22Rv1 (cell line): ENCODE results near the gene SLC1A2.

Experiments used
- H3K27ac ChIP-seq: fragments of 450-650 bp; 2 replicates; pipeline ENCODE4 v1.5.1; 2017
- ZFX ChIP-seq: fragments of 450-650 bp; IDR thresholded peaks from 2 replicates; pipeline ENCODE4 v1.6.1; 2017; ENCODE audit warnings: antibody characterized with exemption, borderline replicate concordance
- TF ChIP-seq, protein P1 (sequence below): fragments of 450-650 bp; IDR thresholded peaks from 2 replicates; pipeline ENCODE4 v1.5.1; 2017; ENCODE audit warnings: mild to moderate bottlenecking

SLC1A2 gene

DNA sequence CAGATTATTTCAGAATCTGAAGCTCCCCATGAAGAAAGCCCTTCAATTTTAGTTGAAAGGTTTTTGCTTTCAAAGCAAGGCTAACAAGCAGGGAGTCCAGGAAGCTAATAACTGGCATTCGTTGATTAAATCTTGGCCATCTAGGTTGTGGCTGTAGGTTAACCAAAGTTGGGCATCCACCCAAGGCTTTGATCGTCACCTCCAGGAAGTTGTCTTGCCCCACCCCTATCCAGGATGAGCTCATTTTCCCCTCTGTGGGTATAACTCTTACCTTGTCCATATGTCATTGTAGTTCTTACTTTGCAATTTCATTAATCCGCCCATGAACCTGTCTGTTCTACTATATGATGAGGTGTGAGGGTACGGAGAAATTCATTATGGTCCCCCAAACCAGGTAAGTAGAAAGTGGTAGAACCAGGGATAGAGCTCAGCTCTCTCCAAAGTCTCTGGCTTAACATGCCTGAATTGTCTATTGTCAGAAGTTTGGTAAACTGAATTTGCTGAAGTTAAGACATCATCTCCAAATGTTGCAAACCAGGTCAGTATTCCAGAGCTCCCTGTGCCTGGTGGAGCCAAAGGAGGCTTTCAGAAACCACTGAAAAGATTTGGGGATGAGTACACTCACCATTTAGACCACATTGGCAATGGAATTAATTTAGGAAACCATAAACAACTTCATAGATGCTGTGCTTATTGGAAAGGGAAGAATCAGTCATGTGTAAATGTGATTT lies 183.3 kb downstream of the SLC1A2 start:
- TF ChIP-seq, protein P1, sequence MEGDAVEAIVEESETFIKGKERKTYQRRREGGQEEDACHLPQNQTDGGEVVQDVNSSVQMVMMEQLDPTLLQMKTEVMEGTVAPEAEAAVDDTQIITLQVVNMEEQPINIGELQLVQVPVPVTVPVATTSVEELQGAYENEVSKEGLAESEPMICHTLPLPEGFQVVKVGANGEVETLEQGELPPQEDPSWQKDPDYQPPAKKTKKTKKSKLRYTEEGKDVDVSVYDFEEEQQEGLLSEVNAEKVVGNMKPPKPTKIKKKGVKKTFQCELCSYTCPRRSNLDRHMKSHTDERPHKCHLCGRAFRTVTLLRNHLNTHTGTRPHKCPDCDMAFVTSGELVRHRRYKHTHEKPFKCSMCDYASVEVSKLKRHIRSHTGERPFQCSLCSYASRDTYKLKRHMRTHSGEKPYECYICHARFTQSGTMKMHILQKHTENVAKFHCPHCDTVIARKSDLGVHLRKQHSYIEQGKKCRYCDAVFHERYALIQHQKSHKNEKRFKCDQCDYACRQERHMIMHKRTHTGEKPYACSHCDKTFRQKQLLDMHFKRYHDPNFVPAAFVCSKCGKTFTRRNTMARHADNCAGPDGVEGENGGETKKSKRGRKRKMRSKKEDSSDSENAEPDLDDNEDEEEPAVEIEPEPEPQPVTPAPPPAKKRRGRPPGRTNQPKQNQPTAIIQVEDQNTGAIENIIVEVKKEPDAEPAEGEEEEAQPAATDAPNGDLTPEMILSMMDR = no peak
- no peak for TF ChIP-seq ZFX
- no peak overlapping the region for H3K27ac ChIP-seq

DNA sequence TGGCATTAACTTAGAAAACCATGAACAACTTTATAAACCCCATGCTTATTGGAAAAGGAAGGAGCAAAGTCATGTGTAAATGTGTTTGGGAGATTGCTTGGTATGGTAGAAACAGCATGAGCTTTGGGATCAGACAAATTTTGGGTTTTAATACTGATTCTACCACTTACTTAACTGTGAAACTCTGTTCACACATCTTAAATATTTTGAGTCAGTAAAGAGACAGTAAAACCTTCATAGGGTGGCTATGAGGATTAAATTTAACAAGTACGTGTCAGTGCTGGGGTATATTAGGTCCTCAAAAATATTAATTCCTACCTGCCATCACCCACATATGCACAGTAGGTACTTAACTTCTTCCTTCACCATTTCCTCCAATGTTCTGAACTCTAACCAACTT lies 183.9 kb downstream of the SLC1A2 start:
- TF ChIP-seq ZFX = no peak
- TF ChIP-seq, protein P1 = no peak
- H3K27ac ChIP-seq = no peak overlapping the region

DNA sequence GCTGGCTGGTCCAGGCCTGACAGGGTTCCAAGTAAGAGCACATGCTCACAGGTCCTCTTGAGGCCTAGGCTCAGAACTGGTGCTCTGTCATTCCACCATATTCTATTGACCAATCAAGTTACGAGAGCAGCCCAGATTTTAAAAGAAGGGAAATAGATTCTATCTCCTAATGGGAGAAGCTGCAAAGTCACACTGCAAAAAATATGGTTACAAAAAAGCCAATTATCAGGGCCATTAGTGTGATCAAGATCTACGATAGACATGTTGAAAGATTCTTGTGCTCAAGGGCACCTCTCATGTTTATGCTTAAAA lies 184.2 kb downstream of the SLC1A2 start:
- TF ChIP-seq ZFX = no peak
- TF ChIP-seq, protein P1 = no peak
- H3K27ac ChIP-seq = no peak overlapping the region

DNA sequence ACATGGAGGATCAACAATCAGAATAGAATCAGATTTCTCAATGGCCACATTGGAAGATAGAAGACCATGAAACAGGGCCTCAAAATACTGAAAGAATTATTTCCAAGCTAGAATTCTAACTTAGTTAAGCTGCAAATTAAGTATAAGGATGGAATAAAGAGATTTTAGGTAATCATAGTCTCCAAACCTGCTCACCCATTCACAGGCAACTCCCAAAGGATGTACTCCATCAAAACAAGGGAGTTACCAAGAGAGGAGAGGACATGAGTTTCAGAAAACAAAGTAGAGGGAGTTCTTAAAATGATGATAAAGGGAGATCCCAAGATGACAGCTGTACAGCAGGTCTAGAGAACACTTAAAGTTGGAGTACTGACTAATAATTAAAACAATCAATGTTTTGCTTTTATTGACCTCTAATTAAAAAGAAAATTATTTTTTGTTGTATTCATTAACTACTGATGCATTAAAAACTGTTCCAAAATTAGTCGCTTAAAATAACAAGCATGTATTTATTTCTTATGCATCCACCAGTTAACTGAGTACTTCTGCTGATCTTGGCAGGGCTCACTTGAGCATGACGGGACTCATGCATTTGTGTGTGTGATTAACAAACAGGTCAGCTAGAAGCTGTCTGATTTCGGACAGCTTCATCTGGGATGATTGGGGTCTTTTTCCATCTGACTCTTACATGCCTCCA lies 184.8 kb downstream of the SLC1A2 start:
- no peak overlapping the region for H3K27ac ChIP-seq
- TF ChIP-seq ZFX = no peak
- TF ChIP-seq, protein P1 = no peak

DNA sequence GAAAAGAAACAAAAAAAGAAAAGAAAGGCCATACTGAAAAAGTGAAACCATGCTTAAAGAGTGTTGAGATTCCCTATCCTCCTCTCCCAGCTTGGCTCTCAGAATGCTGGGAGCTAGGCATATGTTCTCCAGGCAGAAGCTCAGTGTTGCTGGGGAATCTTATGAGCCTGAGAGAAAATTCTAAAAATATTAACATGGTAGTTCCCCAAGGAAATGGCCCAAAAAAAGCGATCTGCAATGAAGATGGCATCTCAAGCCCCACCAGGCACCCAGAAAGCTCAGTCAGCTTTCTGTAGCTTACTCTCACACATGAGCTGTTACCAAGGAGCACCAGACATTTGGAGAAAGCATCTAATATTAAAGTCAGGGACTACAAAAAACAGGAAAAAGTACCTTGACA lies 185.8 kb downstream of the SLC1A2 start:
- no peak overlapping the region for H3K27ac ChIP-seq
- TF ChIP-seq ZFX = no peak
- TF ChIP-seq, protein P1 = no peak

DNA sequence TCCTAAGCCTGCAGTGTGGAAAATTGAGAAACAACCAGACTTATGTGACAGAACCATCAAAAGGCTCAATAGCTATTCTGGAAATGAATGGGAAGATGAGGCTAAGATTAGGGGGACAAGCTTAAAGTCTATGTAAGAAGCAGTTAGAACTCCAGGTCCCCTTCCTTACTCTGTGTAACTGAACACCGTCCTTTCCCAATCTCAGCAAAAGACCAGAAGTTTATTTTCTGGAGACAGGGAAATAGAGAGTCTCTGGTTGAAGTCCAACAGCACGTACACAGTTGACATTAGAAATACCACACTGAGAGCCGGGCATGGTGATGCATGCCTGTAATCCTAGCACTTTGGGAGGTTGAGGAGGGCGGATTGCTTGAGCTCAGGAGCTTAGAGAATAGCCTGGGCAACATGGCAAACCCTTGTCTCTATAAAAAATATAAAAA lies 186.4 kb downstream of the SLC1A2 start:
- TF ChIP-seq, protein P1 = no peak
- no peak for TF ChIP-seq ZFX

DNA sequence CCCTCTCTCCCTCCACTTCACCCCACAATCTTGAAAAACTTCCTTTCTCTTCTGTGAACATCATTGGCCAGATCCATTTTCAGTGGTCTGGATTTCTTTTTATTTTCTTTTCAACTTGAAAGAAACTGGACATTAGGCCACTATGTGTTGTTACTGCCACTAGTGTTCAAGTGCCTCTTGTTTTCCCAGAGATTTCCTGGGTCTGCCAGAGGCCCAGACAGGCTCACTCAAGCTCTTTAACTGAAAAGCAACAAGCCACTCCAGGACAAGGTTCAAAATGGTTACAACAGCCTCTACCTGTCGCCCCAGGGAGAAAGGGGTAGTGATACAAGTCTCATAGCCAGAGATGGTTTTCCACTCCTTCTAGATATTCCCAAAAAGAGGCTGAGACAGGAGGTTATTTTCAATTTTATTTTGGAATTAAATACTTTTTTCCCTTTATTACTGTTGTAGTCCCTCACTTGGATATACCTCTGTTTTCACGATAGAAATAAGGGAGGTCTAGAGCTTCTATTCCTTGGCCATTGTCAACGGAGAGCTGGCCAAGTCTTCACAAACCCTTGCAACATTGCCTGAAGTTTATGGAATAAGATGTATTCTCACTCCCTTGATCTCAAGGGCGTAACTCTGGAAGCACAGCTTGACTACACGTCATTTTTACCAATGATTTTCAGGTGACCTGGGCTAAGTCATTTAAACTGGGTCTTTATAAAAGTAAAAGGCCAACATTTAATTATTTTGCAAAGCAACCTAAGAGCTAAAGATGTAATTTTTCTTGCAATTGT lies 188.1 kb downstream of the SLC1A2 start:
- no peak overlapping the region for H3K27ac ChIP-seq
- TF ChIP-seq ZFX = no peak
- TF ChIP-seq, protein P1 = no peak

More for the DNA sequence above, 186.4 kb downstream of the SLC1A2 start:
- no peak overlapping the region for H3K27ac ChIP-seq
